DOHH2 (cell line): Measurements from ENCODE around the gene ZBTB3.

Source experiments
- EZH2phosphoT487 ChIP-seq: fragments of 200-600 bp; sonication (generic); IDR thresholded peaks from 2 replicates; pipeline ENCODE4 v1.6.1; 2017; ENCODE audit warnings: borderline replicate concordance, mild to moderate bottlenecking, antibody characterized with exemption, low read length, moderate library complexity, mixed read lengths
- TF ChIP-seq, protein P1 (sequence below): fragments of 200-600 bp; sonication (generic); IDR thresholded peaks from one replicate; pipeline ENCODE4 v1.5.1; 2014; ENCODE audit warnings: antibody characterized with exemption, mild to moderate bottlenecking, low read depth, low read length; ENCODE audit not compliant: poor library complexity, severe bottlenecking

DNA sequence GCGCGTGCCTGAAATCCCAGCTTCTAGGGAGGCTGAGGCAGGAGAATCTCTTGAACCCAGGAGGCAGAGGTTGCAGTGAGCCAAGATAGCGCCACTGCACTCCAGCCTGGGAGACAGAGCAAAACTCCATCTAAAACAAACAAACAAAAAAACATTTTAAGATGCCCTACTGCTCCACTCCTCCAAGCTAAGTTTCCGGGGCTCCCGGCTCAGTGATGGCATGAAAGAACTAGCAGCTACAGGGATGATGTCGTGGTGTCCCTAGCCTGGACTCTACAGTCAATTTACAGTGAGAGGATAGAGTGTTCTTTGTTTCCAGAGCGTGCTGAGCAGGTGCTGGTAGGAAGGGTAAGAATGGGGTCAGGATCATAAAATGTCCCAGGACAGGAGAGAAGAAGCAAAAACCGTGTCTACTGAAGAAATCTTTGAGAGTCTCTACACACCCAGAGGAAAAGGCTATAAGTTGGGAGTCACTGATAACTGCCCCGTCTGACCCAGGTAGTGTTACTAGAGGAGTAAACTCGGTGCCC lies 1.2 kb upstream of the ZBTB3 start:
- TF ChIP-seq, protein P1, sequence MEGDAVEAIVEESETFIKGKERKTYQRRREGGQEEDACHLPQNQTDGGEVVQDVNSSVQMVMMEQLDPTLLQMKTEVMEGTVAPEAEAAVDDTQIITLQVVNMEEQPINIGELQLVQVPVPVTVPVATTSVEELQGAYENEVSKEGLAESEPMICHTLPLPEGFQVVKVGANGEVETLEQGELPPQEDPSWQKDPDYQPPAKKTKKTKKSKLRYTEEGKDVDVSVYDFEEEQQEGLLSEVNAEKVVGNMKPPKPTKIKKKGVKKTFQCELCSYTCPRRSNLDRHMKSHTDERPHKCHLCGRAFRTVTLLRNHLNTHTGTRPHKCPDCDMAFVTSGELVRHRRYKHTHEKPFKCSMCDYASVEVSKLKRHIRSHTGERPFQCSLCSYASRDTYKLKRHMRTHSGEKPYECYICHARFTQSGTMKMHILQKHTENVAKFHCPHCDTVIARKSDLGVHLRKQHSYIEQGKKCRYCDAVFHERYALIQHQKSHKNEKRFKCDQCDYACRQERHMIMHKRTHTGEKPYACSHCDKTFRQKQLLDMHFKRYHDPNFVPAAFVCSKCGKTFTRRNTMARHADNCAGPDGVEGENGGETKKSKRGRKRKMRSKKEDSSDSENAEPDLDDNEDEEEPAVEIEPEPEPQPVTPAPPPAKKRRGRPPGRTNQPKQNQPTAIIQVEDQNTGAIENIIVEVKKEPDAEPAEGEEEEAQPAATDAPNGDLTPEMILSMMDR: no peak
- no peak for TF ChIP-seq EZH2phosphoT487
